OCI-LY1 (cell line): ENCODE results near the gene AOAH.

Experiments
- EZH2 ChIP-seq: fragments of 200-600 bp; sonication (generic), shearing (Covaris generic); IDR thresholded peaks from 2 replicates; pipeline ENCODE4 v1.8.0; 2017; ENCODE audit warnings: borderline replicate concordance, mixed run types, mild to moderate bottlenecking, antibody characterized with exemption, low read length, moderate library complexity, mixed read lengths
- TF ChIP-seq, protein P1 (sequence below): fragments of 200-600 bp; sonication (generic), shearing (Covaris generic); IDR thresholded peaks from 2 replicates; pipeline ENCODE4 v1.5.1; 2017; ENCODE audit warnings: mild to moderate bottlenecking, antibody characterized with exemption, low read length, moderate library complexity, mixed read lengths

DNA sequence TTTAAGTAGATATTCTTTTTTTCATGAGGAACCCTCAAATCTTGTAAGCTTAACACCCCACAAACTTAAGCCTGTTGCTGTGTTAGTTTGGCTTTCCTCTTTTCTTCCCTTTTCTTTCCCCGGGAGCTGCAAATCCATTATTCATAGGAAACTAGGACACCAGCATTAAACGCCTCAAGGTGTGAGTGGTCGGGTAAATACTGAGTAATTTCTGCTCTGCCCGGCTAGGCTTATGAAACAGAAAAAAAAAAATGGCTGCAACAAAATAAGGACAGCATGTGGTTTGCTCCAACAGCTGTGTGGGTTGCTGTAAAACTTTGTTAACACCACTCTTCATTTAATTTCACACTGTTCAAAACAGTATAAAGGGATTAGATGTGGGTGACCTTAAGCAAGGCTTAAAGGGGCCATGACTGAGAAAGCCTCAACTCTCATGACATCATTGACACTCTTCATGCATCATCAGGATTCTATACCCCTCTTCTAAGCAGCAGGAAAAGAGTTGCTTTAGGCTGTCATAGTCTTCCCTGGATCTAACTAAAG, 104.1 kb downstream of the AOAH start:
- TF ChIP-seq EZH2 = no peak
- TF ChIP-seq, protein P1, sequence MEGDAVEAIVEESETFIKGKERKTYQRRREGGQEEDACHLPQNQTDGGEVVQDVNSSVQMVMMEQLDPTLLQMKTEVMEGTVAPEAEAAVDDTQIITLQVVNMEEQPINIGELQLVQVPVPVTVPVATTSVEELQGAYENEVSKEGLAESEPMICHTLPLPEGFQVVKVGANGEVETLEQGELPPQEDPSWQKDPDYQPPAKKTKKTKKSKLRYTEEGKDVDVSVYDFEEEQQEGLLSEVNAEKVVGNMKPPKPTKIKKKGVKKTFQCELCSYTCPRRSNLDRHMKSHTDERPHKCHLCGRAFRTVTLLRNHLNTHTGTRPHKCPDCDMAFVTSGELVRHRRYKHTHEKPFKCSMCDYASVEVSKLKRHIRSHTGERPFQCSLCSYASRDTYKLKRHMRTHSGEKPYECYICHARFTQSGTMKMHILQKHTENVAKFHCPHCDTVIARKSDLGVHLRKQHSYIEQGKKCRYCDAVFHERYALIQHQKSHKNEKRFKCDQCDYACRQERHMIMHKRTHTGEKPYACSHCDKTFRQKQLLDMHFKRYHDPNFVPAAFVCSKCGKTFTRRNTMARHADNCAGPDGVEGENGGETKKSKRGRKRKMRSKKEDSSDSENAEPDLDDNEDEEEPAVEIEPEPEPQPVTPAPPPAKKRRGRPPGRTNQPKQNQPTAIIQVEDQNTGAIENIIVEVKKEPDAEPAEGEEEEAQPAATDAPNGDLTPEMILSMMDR = no peak
